ENCODE results near the gene SIN3A. TPM values are rescaled to one million over a fixed set of nuclear protein-coding genes. Genes with fewer than 3 reads are reported as not detected.

The SIN3A gene
- total and polyA plus RNA-seq, 2 of the 8 experiments (the other 6 are each of a cell fraction or from before 2014, with no cell fraction given) = 69.5 to 109 TPM

GRCh38 chr15:75454471-75455378 lies 3.2 kb upstream of the SIN3A start:
- 0 out of 2 replicates have a peak, but pooled peaks cover 2% of the 10 kb centered on the region for H3K79me1 ChIP-seq (ENCODE audit: low read depth, low read length)
- DNase-seq (ENCODE audit: low read depth in 1 of 2, low spot score in 2 of 2) = peak in 1 of 2 experiments; percentile 82
- POLR2A ChIA-PET (ENCODE audit: partially characterized antibody) = interaction anchor here (0.6 to 5.0 kb wide), 21 partner anchors 9 to 214 kb away, joined by 3 to 61 read pairs (median 4); partner anchors contain the start of genes IMP3, MAN2C1, PTPN9 and SNUPN
- CTCF ChIA-PET (ENCODE audit: partially characterized antibody) = interaction anchor here (0.7 to 2.3 kb wide), 5 partner anchors 11 to 1888 kb away, joined by 3 to 11 read pairs (median 4); no protein-coding TSS in a partner anchor
- peak overlapping the region; percentile 85 to 93 (median 86) for H3K4me3 ChIP-seq (ENCODE audit: extremely low read depth in 1 of 4, insufficient read depth in 2 of 4, low read depth in 3 of 4, low read length in 4 of 4)
- peaks cover 2 to 13% of the 10 kb centered on the region in 2 experiments; a peak in 3 of 4 replicates for H3K79me2 ChIP-seq (ENCODE audit: control insufficient read depth in 1 of 2, insufficient read depth in 2 of 2, low read length in 2 of 2)
- H3K14ac ChIP-seq (ENCODE audit: insufficient read length) = no peak overlapping the region
- no peak for FAIRE-seq
- no peaks in the 10 kb centered on the region for H3K36me3 ChIP-seq (ENCODE audit: control insufficient read depth in 2 of 4, insufficient read depth in 4 of 4, low read length in 3 of 4)
- H2BK12ac ChIP-seq (ENCODE audit: low read depth, low read length) = no peak overlapping the region
- no peaks in the 10 kb centered on the region; a peak in 1 of 4 replicates for H3K9me3 ChIP-seq (ENCODE audit: insufficient read depth in 2 of 2, low read depth in 1 of 2, low read length in 1 of 2)
- H2BK20ac ChIP-seq (ENCODE audit: low read length) = no peak overlapping the region
- no peak overlapping the region for H3K23ac ChIP-seq (ENCODE audit: insufficient read length)
- H2BK15ac ChIP-seq (ENCODE audit: low read length) = no peak overlapping the region
- peak overlapping the region; percentile 96; the same call in 1 of the 2 replicates for H4K8ac ChIP-seq (ENCODE audit: extremely low read depth, insufficient read depth, low read length)
- H3K4ac ChIP-seq (replicated peaks; ENCODE audit: insufficient read length, low read depth, low read length) = no peak overlapping the region
- no peaks in the 10 kb centered on the region for H3K27me3 ChIP-seq (replicated peaks in 1 of 4; ENCODE audit: control insufficient read depth in 3 of 4, extremely low read depth in 1 of 4, insufficient read depth in 3 of 4, low read length in 3 of 4)
- peaks cover 2 to 3% of the 10 kb centered on the region in 2 experiments for H4K20me1 ChIP-seq (replicated peaks in 1 of 2; ENCODE audit: control insufficient read depth in 1 of 2, insufficient read depth in 2 of 2, low read length in 2 of 2)
- H3K4me1 ChIP-seq (replicated peaks in 1 of 4; ENCODE audit: control insufficient read depth in 3 of 4, insufficient read depth in 4 of 4, low read length in 3 of 4) = peaks cover 0 to 8% (median 3%) of the 10 kb centered on the region in 4 experiments; a peak in 2 of 7 replicates
- H4K91ac ChIP-seq (replicated peaks; ENCODE audit: insufficient read length, low read length) = no peak overlapping the region
- peak overlapping the region; percentile 50 for H3K56ac ChIP-seq (replicated peaks; ENCODE audit: insufficient read length, low read depth, low read length)
- no peak overlapping the region for H2AFZ ChIP-seq (ENCODE audit: low read length)
- WGBS, 2 experiments (ENCODE audit: extremely low coverage in 1 of 2, insufficient coverage in 1 of 2, insufficient read length in 1 of 2, insufficient replicate concordance in 2 of 2, low coverage in 1 of 2, low lambda C conversion rate in 2 of 2, missing lambda C conversion rate in 1 of 2) = 2% methylated on average over 37 of the region's 116 CpGs; no CpG with 5 or more reads in 1 of the 2 experiments
- peak overlapping the region; percentile 71; the same call in 1 of the 2 replicates for H2BK5ac ChIP-seq (ENCODE audit: low read depth, low read length)
- no peak overlapping the region for H4K5ac ChIP-seq (ENCODE audit: insufficient read length, low read depth, low read length)
- H3K23me2 ChIP-seq (ENCODE audit: low read depth, low read length) = peaks cover 22% of the 10 kb centered on the region
- H3K4me2 ChIP-seq (ENCODE audit: insufficient read depth in 1 of 2, low read depth in 2 of 2, low read length in 2 of 2) = peak overlapping the region; percentile 94 to 97
- H2BK120ac ChIP-seq (replicated peaks; ENCODE audit: low read depth, low read length) = no peak overlapping the region
- no peak overlapping the region; the same call in 1 of the 2 replicates for H3K18ac ChIP-seq (ENCODE audit: extremely low read depth, low read length)
- H2AK5ac ChIP-seq (ENCODE audit: low read depth, low read length) = no peak overlapping the region
- peak overlapping the region; percentile 71 to 76 (median 74) for H3K9ac ChIP-seq (replicated peaks in 1 of 4; ENCODE audit: extremely low read depth in 1 of 4, low read depth in 3 of 4, low read length in 3 of 4)
- H3K27ac ChIP-seq (ENCODE audit: low read depth, low read length) = 0 out of 2 replicates have a peak overlapping the region, but pooled peaks have one; percentile 70
- TF ChIP-seq POLR2A (IDR thresholded peaks at IDR 0.05; ENCODE audit: control extremely low read depth in 1 of 2, low read depth in 2 of 2, low read length in 2 of 2) = peak in 1 of 2 experiments; percentile 9; a peak in 1 of 3 replicates
- TF ChIP-seq ATF3 (IDR thresholded peaks at IDR 0.05; ENCODE audit: insufficient read depth, low read depth, low read length) = no peak
- 0 out of 2 replicates have a peak, but pooled peaks have one; percentile 26 for TF ChIP-seq PHF8 (conservative IDR thresholded peaks at IDR 0.05; ENCODE audit: low read depth, low read length)
- TF ChIP-seq SIN3A (conservative IDR thresholded peaks at IDR 0.05 in 1 of 2, IDR thresholded peaks at IDR 0.05 in 1 of 2; ENCODE audit: low read depth in 1 of 2, low read length in 2 of 2) = peak in 1 of 2 experiments; percentile 21; a peak in 1 of 4 replicates
- TF ChIP-seq RBBP5 (IDR thresholded peaks at IDR 0.05; ENCODE audit: borderline replicate concordance, low read depth, low read length) = peak; percentile 37; the same call in 1 of the 2 replicates
- TF ChIP-seq BCL11A (IDR thresholded peaks at IDR 0.05; ENCODE audit: low read depth in 2 of 2, low read length in 2 of 2) = no peak
- TF ChIP-seq POLR2AphosphoS5 (IDR thresholded peaks at IDR 0.05; ENCODE audit: low read depth, low read length) = peak; percentile 14; the same call in 1 of the 2 replicates

Data from H1 (cell line).